ENCODE results near the gene MED9. TPM values are rescaled to one million over a fixed set of nuclear protein-coding genes. Genes with fewer than 3 reads are reported as not detected.

Gene MED9
- total RNA-seq, 2 experiments from 2014 or later = 21.8 to 27.5 TPM

- no peaks in the 10 kb centered on the region for H3K79me2 ChIP-seq (ENCODE audit: insufficient read depth, low read depth, low read length)
- no peak overlapping the region for H3K4me2 ChIP-seq (ENCODE audit: low read length)
- TF ChIP-seq EZH2phosphoT487 (IDR thresholded peaks at IDR 0.05; ENCODE audit: borderline replicate concordance, low read depth, low read length) (no peak), CTCF (conservative IDR thresholded peaks at IDR 0.05; ENCODE audit: low read length) (no peak)
- DNase-seq (ENCODE audit: low spot score) = no peak
- H3K4me3 ChIP-seq (ENCODE audit: low read depth, low read length, poor library complexity, severe bottlenecking) = no peak overlapping the region
- ChIA-PET POLR2A (no interaction called here), CTCF (ENCODE audit: unreplicated experiment) (interaction anchor here (0.7 kb wide), 1 partner anchor 106 kb away, joined by 3 read pairs; no protein-coding TSS in a partner anchor)
- H4K20me1 ChIP-seq (ENCODE audit: insufficient read depth, low read length) = no peaks in the 10 kb centered on the region; the same call in 1 of the 2 replicates
- H2AFZ ChIP-seq (ENCODE audit: low read length) = no peak overlapping the region
- H3K36me3 ChIP-seq (ENCODE audit: insufficient read depth, low read length) = no peaks in the 10 kb centered on the region
- intact Hi-C loops (cut with micrococcal nuclease; ENCODE audit: unreplicated experiment) = no loop called here
- no peak overlapping the region for H3K27ac ChIP-seq (ENCODE audit: low read depth, low read length, poor library complexity, severe bottlenecking)
- BruUV-seq (replicated peaks) = no TSS peak
- H3K9me3 ChIP-seq (ENCODE audit: low read length) = no peaks in the 10 kb centered on the region
- H3K4me1 ChIP-seq (ENCODE audit: insufficient read depth, low read length, poor library complexity, severe bottlenecking) = no peaks in the 10 kb centered on the region
- no peaks in the 10 kb centered on the region for H3K9me2 ChIP-seq (ENCODE audit: insufficient read depth, low read length)
Measured at GRCh38 chr17:17533901-17534441, 57.2 kb downstream of the MED9 start.

- no peaks in the 10 kb centered on the region for H3K4me1 ChIP-seq (ENCODE audit: insufficient read depth, low read length, poor library complexity, severe bottlenecking)
- H3K9me3 ChIP-seq (ENCODE audit: low read length) = no peaks in the 10 kb centered on the region
- no peak for DNase-seq (ENCODE audit: low spot score)
- H3K79me2 ChIP-seq (ENCODE audit: insufficient read depth, low read depth, low read length) = no peaks in the 10 kb centered on the region
- intact Hi-C loops (cut with micrococcal nuclease; ENCODE audit: unreplicated experiment) = no loop called here
- H4K20me1 ChIP-seq (ENCODE audit: insufficient read depth, low read length) = no peaks in the 10 kb centered on the region; the same call in 1 of the 2 replicates
- H3K27ac ChIP-seq (ENCODE audit: low read depth, low read length, poor library complexity, severe bottlenecking) = no peak overlapping the region
- POLR2A ChIA-PET = no interaction called here
- BruUV-seq (replicated peaks) = no TSS peak
- H3K9me2 ChIP-seq (ENCODE audit: insufficient read depth, low read length) = no peaks in the 10 kb centered on the region
- CTCF ChIA-PET (ENCODE audit: unreplicated experiment) = no interaction called here
- H2AFZ ChIP-seq (ENCODE audit: low read length) = no peak overlapping the region
- H3K4me3 ChIP-seq (ENCODE audit: low read depth, low read length, poor library complexity, severe bottlenecking) = no peak overlapping the region
- no peak overlapping the region for H3K4me2 ChIP-seq (ENCODE audit: low read length)
- no peaks in the 10 kb centered on the region for H3K36me3 ChIP-seq (ENCODE audit: insufficient read depth, low read length)
- TF ChIP-seq CTCF (conservative IDR thresholded peaks at IDR 0.05; ENCODE audit: low read length) (no peak), EZH2phosphoT487 (IDR thresholded peaks at IDR 0.05; ENCODE audit: borderline replicate concordance, low read depth, low read length) (no peak)
Measured at GRCh38 chr17:17535957-17536356, 59.2 kb downstream of the MED9 start.

GRCh38 chr17:17536702-17537101 lies 59.9 kb downstream of the MED9 start:
- intact Hi-C loops (cut with micrococcal nuclease; ENCODE audit: unreplicated experiment) = no loop called here
- TF ChIP-seq EZH2phosphoT487 (IDR thresholded peaks at IDR 0.05; ENCODE audit: borderline replicate concordance, low read depth, low read length) (no peak), CTCF (conservative IDR thresholded peaks at IDR 0.05; ENCODE audit: low read length) (no peak)
- no peak overlapping the region for H3K4me2 ChIP-seq (ENCODE audit: low read length)
- H3K4me3 ChIP-seq (ENCODE audit: low read depth, low read length, poor library complexity, severe bottlenecking) = no peak overlapping the region
- no peak for DNase-seq (ENCODE audit: low spot score)
- H3K9me3 ChIP-seq (ENCODE audit: low read length) = no peaks in the 10 kb centered on the region
- no peak overlapping the region for H3K27ac ChIP-seq (ENCODE audit: low read depth, low read length, poor library complexity, severe bottlenecking)
- H4K20me1 ChIP-seq (ENCODE audit: insufficient read depth, low read length) = no peaks in the 10 kb centered on the region; the same call in 1 of the 2 replicates
- no TSS peak for BruUV-seq (replicated peaks)
- no peak overlapping the region for H2AFZ ChIP-seq (ENCODE audit: low read length)
- H3K9me2 ChIP-seq (ENCODE audit: insufficient read depth, low read length) = no peaks in the 10 kb centered on the region
- H3K36me3 ChIP-seq (ENCODE audit: insufficient read depth, low read length) = no peaks in the 10 kb centered on the region
- no peaks in the 10 kb centered on the region for H3K79me2 ChIP-seq (ENCODE audit: insufficient read depth, low read depth, low read length)
- ChIA-PET POLR2A (no interaction called here), CTCF (ENCODE audit: unreplicated experiment) (no interaction called here)
- H3K4me1 ChIP-seq (ENCODE audit: insufficient read depth, low read length, poor library complexity, severe bottlenecking) = no peaks in the 10 kb centered on the region

Measured in OCI-LY7 (cell line).